ENCODE results near the gene EYA2.

GRCh38 chr20:46967646-46968045 lies 73.0 kb downstream of the EYA2 start:
- no peak for TF ChIP-seq CTCF (IDR thresholded peaks at IDR 0.05)
- TF ChIP-seq POLR2AphosphoS5 (IDR thresholded peaks at IDR 0.05; ENCODE audit: insufficient read depth in 1 of 2, low read depth in 1 of 2): no peak
